Tibial artery (tissue), 4 donors: ENCODE results near the gene KCNH1.

Experiments used
- DNase-seq, 2 donors: peaks; one replicate each; pipeline ENCODE4 v3.0.0-alpha.2; 2019
- H3K27ac ChIP-seq, 2 donors: fragments of 200-600 bp; sonication (generic) in 1 of 2; 1 replicate in 1 of 2; 2 replicates in 1 of 2; pipeline ENCODE4 v1.5.1; 2018 to 2019; ENCODE audit warnings: mild to moderate bottlenecking in 1 of 2
- H3K27me3 ChIP-seq, 2 donors: fragments of 200-600 bp; sonication (generic) in 1 of 2; one replicate each; pipeline versions ENCODE4 v1.5.1 to v1.6.0; 2016 to 2019
- H3K36me3 ChIP-seq, 3 donors: fragments of 200-600 bp; sonication (generic) in 2 of 3; one replicate each; pipeline ENCODE4 v1.5.1; 2016 to 2019; ENCODE audit warnings: mild to moderate bottlenecking in 2 of 3
- H3K4me1 ChIP-seq, 4 donors: fragments of 200-600 bp; sonication (generic) in 2 of 4; 1 replicate in 3 of 4; 2 replicates in 1 of 4; pipeline ENCODE4 v1.5.1; 2016 to 2019
- H3K4me3 ChIP-seq, 2 donors: fragments of 200-600 bp; sonication (generic) in 1 of 2; 1 replicate in 1 of 2; 2 replicates in 1 of 2; pipeline ENCODE4 v1.5.1; 2018 to 2019; ENCODE audit warnings: mild to moderate bottlenecking in 2 of 2
- H3K9me3 ChIP-seq, 3 donors: fragments of 200-600 bp; sonication (generic) in 1 of 3; one replicate each; pipeline ENCODE4 v1.5.1; 2016 to 2019
- intact Hi-C: fragments of 100-400 bp; cut with DNase I; formaldehyde crosslinking; loops from one replicate; pipeline ENCODE4 v1.15.0; 2023; ENCODE audit warnings: low total_unique reads
- TF ChIP-seq, protein P1 (sequence below), 2 experiments: fragments of 200-600 bp in 1 of 2; fragments of 450-650 bp in 1 of 2; IDR thresholded peaks; one replicate each; pipeline ENCODE4 v1.5.1; 2017 to 2019; ENCODE audit warnings: antibody characterized with exemption in 2 of 2, mild to moderate bottlenecking in 1 of 2, moderate library complexity in 1 of 2

The KCNH1 gene

DNA sequence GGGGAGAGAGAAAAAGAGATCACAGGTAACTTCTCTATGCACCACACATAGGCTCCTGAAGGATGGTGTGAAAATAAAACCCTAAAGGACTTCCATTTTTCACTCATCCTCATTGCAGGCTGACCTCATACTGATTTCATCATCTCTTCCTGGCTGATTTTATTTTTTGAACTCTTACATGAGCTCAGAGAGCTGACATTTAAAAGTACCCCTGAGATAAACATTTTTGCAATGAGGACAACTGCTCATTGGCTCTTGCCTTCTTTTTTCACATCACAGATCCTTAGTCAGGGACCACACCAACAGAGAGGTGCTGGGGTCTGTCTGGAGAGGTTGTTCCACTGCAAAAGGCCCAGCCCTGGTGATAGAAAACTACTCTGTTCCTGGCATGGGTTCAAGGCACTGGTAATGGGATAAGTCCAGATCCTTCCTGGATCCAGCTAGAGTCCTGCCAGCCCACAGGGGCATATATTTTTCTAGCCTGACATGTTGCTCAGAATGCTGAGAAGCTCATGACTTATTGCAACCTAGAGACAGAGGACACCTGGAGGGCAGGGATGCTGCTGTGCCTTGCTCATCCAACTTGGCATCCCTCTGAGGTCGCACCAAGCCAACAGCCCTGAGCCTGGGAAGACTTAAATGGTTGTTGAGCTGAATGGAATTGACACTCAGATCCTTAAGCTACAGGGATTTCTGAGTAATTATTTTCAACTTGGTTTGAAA is 445.3 kb downstream of the KCNH1 start:
- no peak for DNase-seq
- H3K4me1 ChIP-seq: no peaks in the 10 kb centered on the region
- H3K36me3 ChIP-seq: no peaks in the 10 kb centered on the region
- TF ChIP-seq, protein P1, sequence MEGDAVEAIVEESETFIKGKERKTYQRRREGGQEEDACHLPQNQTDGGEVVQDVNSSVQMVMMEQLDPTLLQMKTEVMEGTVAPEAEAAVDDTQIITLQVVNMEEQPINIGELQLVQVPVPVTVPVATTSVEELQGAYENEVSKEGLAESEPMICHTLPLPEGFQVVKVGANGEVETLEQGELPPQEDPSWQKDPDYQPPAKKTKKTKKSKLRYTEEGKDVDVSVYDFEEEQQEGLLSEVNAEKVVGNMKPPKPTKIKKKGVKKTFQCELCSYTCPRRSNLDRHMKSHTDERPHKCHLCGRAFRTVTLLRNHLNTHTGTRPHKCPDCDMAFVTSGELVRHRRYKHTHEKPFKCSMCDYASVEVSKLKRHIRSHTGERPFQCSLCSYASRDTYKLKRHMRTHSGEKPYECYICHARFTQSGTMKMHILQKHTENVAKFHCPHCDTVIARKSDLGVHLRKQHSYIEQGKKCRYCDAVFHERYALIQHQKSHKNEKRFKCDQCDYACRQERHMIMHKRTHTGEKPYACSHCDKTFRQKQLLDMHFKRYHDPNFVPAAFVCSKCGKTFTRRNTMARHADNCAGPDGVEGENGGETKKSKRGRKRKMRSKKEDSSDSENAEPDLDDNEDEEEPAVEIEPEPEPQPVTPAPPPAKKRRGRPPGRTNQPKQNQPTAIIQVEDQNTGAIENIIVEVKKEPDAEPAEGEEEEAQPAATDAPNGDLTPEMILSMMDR (IDR thresholded peaks at IDR 0.05): no peak
- no peaks in the 10 kb centered on the region for H3K9me3 ChIP-seq
- no peak overlapping the region for H3K4me3 ChIP-seq
- H3K27me3 ChIP-seq: no peaks in the 10 kb centered on the region
- no peak overlapping the region for H3K27ac ChIP-seq
- intact Hi-C loops: no loop called here

DNA sequence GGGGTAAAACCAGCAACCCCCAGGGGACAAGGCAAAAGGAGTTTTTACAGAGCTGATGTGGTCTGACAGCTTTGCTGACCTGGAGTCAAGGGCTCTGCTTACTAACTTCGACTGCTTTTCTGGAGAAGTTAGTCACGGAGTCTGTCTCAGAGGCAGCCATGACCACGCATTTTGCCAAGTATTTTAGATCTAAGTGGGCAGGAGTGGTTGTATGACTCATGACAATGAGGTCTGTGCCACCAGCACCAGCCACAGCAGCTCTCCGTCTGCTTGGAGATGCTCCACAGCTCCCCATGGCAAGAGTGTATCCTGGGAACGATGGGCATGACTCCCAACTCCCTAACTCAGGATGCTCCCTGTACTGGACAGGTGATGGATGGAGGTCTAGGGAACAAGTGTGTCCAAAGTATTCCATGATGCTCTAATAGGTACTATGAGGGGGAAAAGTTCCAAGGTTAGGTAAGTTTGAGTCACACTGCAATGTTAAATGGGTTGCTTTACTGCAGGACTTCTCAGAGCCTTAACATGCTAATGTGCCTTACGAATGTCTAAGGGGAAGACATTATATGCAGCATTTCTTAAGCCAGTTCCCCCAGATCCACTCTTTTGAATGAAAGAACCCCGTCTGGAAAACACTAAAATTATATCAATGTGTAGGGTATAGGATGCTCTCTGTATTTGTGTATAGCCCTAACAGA is 446.2 kb downstream of the KCNH1 start:
- Histone ChIP-seq H3K4me3 (no peak overlapping the region), H3K36me3 (no peaks in the 10 kb centered on the region), H3K27ac (no peak overlapping the region), H3K9me3 (no peaks in the 10 kb centered on the region), H3K27me3 (no peaks in the 10 kb centered on the region), H3K4me1 (no peaks in the 10 kb centered on the region)
- intact Hi-C loops: no loop called here
- TF ChIP-seq, protein P1 (IDR thresholded peaks at IDR 0.05): no peak
- no peak for DNase-seq

DNA sequence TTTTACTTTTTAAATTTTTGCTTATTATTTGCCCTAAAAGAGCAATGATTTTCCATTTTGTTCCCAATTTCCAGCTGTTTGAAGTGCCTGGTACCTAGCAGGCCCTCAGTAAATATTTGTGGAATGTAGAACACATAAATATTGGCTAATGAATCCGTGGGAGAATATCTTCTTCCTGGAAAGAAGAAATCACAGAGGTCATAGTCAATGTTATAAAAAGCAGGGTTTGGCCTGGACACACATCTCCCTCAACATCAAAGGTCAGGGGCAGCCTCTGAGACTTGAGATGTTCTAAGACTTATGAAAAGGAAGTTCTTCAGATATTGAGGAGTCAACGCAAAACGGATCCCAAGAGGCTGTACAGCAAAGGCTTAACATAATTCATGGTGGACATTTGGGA is 447.1 kb downstream of the KCNH1 start:
- Histone ChIP-seq H3K4me1 (no peaks in the 10 kb centered on the region), H3K9me3 (no peaks in the 10 kb centered on the region), H3K27ac (no peak overlapping the region), H3K4me3 (no peak overlapping the region), H3K36me3 (no peaks in the 10 kb centered on the region), H3K27me3 (no peaks in the 10 kb centered on the region)
- intact Hi-C loops: no loop called here
- TF ChIP-seq, protein P1 (IDR thresholded peaks at IDR 0.05): no peak
- DNase-seq: no peak

DNA sequence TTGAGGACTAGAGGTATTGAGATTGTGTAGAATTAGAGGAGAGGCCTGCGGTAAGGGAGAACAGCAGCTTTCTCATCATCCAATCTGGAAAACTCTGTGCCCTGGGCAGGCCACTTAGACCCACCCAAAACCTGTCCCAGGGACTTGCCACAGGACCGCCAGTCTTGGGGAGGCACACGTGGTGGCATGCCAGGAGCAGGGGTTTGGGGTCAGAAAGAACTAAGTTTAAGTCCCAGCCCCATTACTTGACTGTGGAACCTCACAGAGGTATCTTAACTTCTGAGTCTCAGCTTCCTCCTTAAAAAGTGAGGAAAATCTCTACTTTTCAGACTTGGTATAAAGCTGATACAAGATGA is 448.7 kb downstream of the KCNH1 start:
- DNase-seq: no peak
- intact Hi-C loops: no loop called here
- Histone ChIP-seq H3K4me1 (no peaks in the 10 kb centered on the region), H3K9me3 (no peaks in the 10 kb centered on the region), H3K36me3 (no peaks in the 10 kb centered on the region), H3K4me3 (no peak overlapping the region), H3K27ac (no peak overlapping the region), H3K27me3 (no peaks in the 10 kb centered on the region)
- TF ChIP-seq, protein P1 (IDR thresholded peaks at IDR 0.05): no peak

DNA sequence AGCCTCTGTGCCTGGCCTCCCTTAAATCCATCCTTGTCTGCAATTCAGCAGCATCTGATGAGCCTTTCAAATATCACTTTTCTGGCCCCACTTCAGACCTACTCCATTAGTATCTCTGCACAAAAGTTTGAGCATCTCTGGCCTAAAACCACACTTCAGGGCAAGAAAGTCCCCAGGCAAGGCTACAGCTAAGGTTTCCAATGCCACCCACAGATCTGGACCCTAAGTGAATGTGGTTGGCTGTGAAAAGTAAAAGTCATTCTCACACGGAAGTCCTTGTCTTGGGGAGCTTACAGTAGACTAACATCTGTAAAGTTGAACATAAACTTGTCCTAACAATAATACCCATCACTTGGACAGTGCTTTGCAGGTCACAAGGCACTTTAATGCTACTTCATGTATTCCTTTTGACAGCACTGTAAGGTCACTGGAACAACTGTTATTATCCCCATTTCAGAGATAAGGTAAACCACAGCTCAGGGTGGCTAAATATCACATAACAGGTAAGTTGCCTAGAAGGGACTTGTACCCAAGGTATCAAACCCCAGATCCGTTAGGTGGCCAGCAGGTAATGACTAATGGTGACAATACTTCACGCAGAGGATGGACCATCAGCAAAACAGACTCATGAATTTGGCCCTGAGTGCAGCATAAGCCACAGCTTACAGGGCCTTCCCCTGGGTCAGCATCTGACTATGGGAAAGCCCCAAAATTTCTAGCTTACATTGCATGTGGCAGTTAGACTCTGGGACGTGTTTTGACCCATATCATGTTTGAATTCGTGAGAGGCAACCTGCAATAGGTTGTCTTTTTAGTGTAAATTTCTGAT is 449.3 kb downstream of the KCNH1 start:
- Histone ChIP-seq H3K27me3 (no peaks in the 10 kb centered on the region), H3K9me3 (no peaks in the 10 kb centered on the region), H3K36me3 (no peaks in the 10 kb centered on the region), H3K27ac (no peak overlapping the region), H3K4me1 (no peaks in the 10 kb centered on the region), H3K4me3 (no peak overlapping the region)
- no peak for DNase-seq
- TF ChIP-seq, protein P1 (IDR thresholded peaks at IDR 0.05): no peak
- intact Hi-C loops: no loop called here
